Measurements from ENCODE around the gene L2HGDH.

- TF ChIP-seq, protein P1, sequence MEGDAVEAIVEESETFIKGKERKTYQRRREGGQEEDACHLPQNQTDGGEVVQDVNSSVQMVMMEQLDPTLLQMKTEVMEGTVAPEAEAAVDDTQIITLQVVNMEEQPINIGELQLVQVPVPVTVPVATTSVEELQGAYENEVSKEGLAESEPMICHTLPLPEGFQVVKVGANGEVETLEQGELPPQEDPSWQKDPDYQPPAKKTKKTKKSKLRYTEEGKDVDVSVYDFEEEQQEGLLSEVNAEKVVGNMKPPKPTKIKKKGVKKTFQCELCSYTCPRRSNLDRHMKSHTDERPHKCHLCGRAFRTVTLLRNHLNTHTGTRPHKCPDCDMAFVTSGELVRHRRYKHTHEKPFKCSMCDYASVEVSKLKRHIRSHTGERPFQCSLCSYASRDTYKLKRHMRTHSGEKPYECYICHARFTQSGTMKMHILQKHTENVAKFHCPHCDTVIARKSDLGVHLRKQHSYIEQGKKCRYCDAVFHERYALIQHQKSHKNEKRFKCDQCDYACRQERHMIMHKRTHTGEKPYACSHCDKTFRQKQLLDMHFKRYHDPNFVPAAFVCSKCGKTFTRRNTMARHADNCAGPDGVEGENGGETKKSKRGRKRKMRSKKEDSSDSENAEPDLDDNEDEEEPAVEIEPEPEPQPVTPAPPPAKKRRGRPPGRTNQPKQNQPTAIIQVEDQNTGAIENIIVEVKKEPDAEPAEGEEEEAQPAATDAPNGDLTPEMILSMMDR (IDR thresholded peaks at IDR 0.05), result no peak
- no peak for TF ChIP-seq EP300 (IDR thresholded peaks at IDR 0.05)
Observed at GRCh38 chr14:50344116-50344775, 32.2 kb upstream of the L2HGDH start.
